ENCODE data around the gene TM9SF2. TPM values are rescaled to one million over a fixed set of nuclear protein-coding genes. Genes with fewer than 3 reads are reported as not detected.
"Not testable (repeated sequence)": the region's sequence is repeated elsewhere in the genome, so short reads cannot be mapped to it uniquely, and the experiment has no call there.

Gene TM9SF2
- 10 to 100 TPM; 61.8 to 62.4 TPM for total RNA-seq

DNA sequence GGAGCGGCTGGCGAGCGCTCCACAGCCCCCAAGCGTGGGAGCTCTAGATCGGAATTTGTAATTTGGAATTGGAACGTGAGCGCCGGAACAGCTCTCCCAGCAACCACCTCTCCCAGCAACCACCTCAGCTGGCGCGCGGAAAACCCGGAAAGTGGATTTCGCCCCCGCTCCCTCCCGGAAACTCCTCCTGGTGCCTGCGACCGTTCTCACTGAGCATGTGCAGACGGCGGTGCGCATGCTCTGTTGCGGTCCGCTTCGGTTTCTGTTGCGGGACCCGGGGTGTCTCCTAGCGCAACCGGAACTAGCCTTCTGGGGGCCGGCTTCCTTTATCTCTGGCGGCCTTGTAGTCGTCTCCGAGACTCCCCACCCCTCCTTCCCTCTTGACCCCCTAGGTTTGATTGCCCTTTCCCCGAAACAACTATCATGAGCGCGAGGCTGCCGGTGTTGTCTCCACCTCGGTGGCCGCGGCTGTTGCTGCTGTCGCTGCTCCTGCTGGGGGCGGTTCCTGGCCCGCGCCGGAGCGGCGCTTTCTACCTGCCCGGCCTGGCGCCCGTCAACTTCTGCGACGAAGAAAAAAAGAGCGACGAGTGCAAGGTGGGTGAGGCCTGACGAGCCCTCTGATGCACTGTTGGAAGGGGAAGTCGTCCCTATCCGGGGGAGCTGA, at the start of gene TM9SF2:
Gene TM9SF2, plus strand, starts transcription at position 289 of the 664 bp plus-strand sequence. Its CDS starts 135 bp downstream, at position 424.
- Mint-ChIP-seq H3K4me3 (peak within 1 kb of the TSS; percentile 94), H3K27ac (peak within 1 kb of the TSS; percentile 93), H3K4me1 (peaks cover 67% of the 10 kb centered on the region), H3K9me3 (peaks cover 4% of the 10 kb centered on the region), H3K36me3 (peaks cover 19% of the 10 kb centered on the region), H3K27me3 (no peaks in the 10 kb centered on the region)
- peak; percentile 97 for DNase-seq

GRCh38 chr13:99454518-99455183, 46.6 kb upstream of the TM9SF2 start:
- Mint-ChIP-seq H3K4me3 (no peak overlapping the region), H3K4me1 (no peaks in the 10 kb centered on the region), H3K27me3 (no peaks in the 10 kb centered on the region), H3K27ac (no peak overlapping the region), H3K9me3 (peaks cover 9% of the 10 kb centered on the region), H3K36me3 (no peaks in the 10 kb centered on the region)
- DNase-seq = no peak

- H3K9me3 Mint-ChIP-seq = peaks cover 7% of the 10 kb centered on the region
- H3K4me1 Mint-ChIP-seq = peaks cover 9% of the 10 kb centered on the region
- H3K27me3 Mint-ChIP-seq = no peaks in the 10 kb centered on the region
- H3K36me3 Mint-ChIP-seq = no peaks in the 10 kb centered on the region
- H3K27ac Mint-ChIP-seq = no peak overlapping the region
- no peak for DNase-seq
- no peak overlapping the region for H3K4me3 Mint-ChIP-seq
Observed at GRCh38 chr13:99459099-99459850, 42.0 kb upstream of the TM9SF2 start.

DNA sequence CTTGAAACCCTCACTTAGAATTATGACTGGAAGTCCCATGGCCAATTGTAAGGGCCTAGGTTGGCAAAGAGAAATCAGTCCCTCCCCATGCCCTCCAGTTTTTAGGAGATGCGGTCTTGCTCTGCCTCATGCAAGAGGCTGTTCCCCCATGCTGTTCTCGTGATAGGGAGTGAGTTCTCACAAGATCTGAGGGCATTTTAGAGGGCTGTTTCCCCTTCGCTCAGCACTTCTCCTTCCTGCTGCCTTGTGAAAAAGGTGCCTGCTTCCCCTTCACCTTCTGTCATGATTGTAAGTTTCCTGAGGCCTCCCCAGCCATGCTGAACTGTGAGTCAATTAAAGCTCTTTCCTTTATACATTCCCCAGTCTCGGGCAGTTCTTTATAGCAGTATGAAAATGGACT, 40.5 kb upstream of the TM9SF2 start:
- H3K27ac Mint-ChIP-seq, H3K36me3 Mint-ChIP-seq, H3K9me3 Mint-ChIP-seq, H3K27me3 Mint-ChIP-seq, H3K4me3 Mint-ChIP-seq, DNase-seq: not testable (repeated sequence)
- H3K4me1 Mint-ChIP-seq = peaks cover 21% of the 10 kb centered on the region

DNA sequence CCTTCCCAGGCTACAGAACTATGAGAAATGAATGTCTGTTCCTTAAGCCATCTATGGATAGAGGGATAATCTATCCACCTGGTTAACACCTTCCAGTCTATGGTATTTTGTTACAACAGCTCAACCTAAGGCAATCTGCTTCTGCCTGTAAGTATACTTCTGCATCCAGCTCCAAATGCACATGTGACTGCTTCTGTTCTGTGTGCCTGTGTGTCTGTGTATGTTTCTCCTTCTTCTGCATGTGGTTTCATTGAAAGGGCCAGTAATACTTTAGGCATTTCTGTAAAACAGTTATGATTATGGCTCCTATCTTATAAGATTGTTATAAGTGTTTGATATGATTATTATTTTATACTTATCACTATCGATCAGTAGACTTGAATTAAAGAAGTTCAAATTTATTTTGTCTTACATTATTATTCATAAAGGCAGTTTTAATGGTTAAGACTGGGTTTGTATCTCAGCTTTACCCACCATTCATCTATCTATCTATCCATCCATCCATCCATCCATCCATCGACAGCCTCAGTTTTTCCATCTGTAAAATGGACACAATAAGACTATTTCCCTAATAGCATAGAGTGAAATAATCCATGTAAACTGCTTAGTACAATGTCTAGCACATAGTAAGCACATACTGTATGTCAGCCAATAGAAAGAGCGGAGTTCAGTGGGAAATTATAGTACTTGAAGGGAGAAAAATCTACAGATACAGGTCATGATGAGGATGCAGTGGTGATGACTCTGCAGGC, 37.5 kb upstream of the TM9SF2 start:
- no peak for DNase-seq
- peaks cover 21% of the 10 kb centered on the region for H3K4me1 Mint-ChIP-seq
- H3K9me3 Mint-ChIP-seq = no peaks in the 10 kb centered on the region
- H3K27ac Mint-ChIP-seq = peak overlapping the region; percentile 86
- H3K36me3 Mint-ChIP-seq = peaks cover 2% of the 10 kb centered on the region
- no peaks in the 10 kb centered on the region for H3K27me3 Mint-ChIP-seq
- no peak overlapping the region for H3K4me3 Mint-ChIP-seq

- H3K4me3 Mint-ChIP-seq = peak overlapping the region; percentile 18
- no peaks in the 10 kb centered on the region for H3K27me3 Mint-ChIP-seq
- no peaks in the 10 kb centered on the region for H3K9me3 Mint-ChIP-seq
- peak overlapping the region; percentile 86 for H3K27ac Mint-ChIP-seq
- peaks cover 21% of the 10 kb centered on the region for H3K4me1 Mint-ChIP-seq
- H3K36me3 Mint-ChIP-seq = peaks cover 2% of the 10 kb centered on the region
- no peak for DNase-seq
Observed at GRCh38 chr13:99464441-99464949, 36.8 kb upstream of the TM9SF2 start.

- H3K4me1 Mint-ChIP-seq = peaks cover 21% of the 10 kb centered on the region
- no peaks in the 10 kb centered on the region for H3K9me3 Mint-ChIP-seq
- peak overlapping the region; percentile 86 for H3K27ac Mint-ChIP-seq
- no peak overlapping the region for H3K4me3 Mint-ChIP-seq
- no peaks in the 10 kb centered on the region for H3K27me3 Mint-ChIP-seq
- DNase-seq = no peak
- peaks cover 2% of the 10 kb centered on the region for H3K36me3 Mint-ChIP-seq
Observed at GRCh38 chr13:99465454-99465853, 35.8 kb upstream of the TM9SF2 start.

GRCh38 chr13:99467764-99468163, 33.5 kb upstream of the TM9SF2 start:
- Mint-ChIP-seq H3K36me3 (peaks cover 2% of the 10 kb centered on the region), H3K27me3 (no peaks in the 10 kb centered on the region), H3K9me3 (no peaks in the 10 kb centered on the region), H3K4me1 (peaks cover 17% of the 10 kb centered on the region), H3K27ac (no peak overlapping the region), H3K4me3 (no peak overlapping the region)
- DNase-seq = no peak

GRCh38 chr13:99469041-99469440, 32.2 kb upstream of the TM9SF2 start:
- no peak for DNase-seq
- Mint-ChIP-seq H3K9me3 (no peaks in the 10 kb centered on the region), H3K27me3 (no peaks in the 10 kb centered on the region), H3K36me3 (peaks cover 2% of the 10 kb centered on the region), H3K4me3 (no peak overlapping the region), H3K4me1 (peaks cover 15% of the 10 kb centered on the region), H3K27ac (no peak overlapping the region)

- Mint-ChIP-seq H3K36me3 (peaks cover 2% of the 10 kb centered on the region), H3K4me1 (peaks cover 5% of the 10 kb centered on the region), H3K27me3 (no peaks in the 10 kb centered on the region), H3K4me3 (no peak overlapping the region), H3K27ac (no peak overlapping the region), H3K9me3 (no peaks in the 10 kb centered on the region)
- DNase-seq = no peak
Observed at GRCh38 chr13:99470027-99470426, 31.2 kb upstream of the TM9SF2 start.

- Mint-ChIP-seq H3K36me3 (no peaks in the 10 kb centered on the region), H3K27ac (no peak overlapping the region), H3K4me3 (no peak overlapping the region), H3K4me1 (peaks cover 1% of the 10 kb centered on the region), H3K9me3 (no peaks in the 10 kb centered on the region), H3K27me3 (no peaks in the 10 kb centered on the region)
- no peak for DNase-seq
Observed at GRCh38 chr13:99471221-99472121, 29.8 kb upstream of the TM9SF2 start.

DNA sequence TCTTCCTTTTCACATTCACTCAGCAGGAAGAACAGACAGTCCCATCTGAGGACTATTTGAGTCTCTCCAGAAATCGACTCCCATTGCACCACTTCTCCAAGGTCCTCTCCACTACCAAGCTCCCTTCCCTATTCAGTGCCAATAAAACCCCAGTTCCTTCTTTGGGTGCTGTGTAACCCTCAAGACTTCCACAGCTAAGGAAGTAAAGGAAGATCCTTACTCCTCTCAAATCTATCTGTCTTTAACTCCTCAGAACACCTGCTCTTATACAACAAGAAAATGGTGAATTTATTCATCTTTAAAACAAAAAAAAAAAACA, 29.2 kb upstream of the TM9SF2 start:
- Mint-ChIP-seq H3K9me3 (no peaks in the 10 kb centered on the region), H3K27ac (no peak overlapping the region), H3K4me1 (peaks cover 3% of the 10 kb centered on the region), H3K27me3 (no peaks in the 10 kb centered on the region), H3K4me3 (no peak overlapping the region), H3K36me3 (no peaks in the 10 kb centered on the region)
- DNase-seq = no peak

DNA sequence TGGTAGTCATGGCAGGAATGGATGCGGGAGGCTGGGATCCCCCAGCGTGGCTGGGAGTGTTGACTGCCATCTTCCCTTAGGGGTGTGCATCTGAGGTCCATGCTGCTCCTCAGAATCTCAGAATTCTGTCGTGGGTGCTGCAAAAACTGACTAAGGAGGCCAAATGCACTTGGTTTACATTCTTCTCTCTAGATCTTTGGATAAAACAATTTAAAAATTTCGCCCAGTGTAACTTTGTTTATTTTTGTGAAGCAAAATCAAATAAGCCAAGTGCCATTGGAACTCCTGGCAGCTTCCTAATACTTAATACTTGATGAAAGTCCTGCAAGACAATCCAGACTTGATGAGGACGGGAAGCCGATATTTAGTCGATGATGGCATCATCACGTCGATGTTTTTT, 27.8 kb upstream of the TM9SF2 start:
- Mint-ChIP-seq H3K36me3 (no peaks in the 10 kb centered on the region), H3K27me3 (no peaks in the 10 kb centered on the region), H3K4me1 (peaks cover 3% of the 10 kb centered on the region), H3K9me3 (no peaks in the 10 kb centered on the region), H3K4me3 (no peak overlapping the region), H3K27ac (no peak overlapping the region)
- DNase-seq = no peak

DNA sequence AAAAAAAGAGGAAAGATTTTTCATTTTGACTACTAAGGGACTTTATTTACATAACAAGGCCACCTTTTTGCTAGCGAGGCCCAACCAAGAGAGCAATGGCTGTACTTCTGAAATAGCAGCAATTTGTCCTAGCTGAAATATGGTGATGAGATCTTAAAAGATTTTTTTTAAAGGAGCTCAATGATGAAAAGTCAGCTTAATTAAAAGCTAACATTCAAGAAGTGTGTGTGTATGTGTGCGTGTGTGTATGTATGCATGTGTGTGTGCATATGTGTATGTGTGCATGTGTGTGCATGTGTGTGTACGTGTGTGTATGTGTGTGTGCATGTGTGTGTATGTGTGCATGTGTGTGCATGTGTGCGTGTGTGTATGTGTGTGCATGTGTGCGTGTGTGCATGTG, 24.6 kb upstream of the TM9SF2 start:
- DNase-seq = no peak
- Mint-ChIP-seq H3K9me3 (no peaks in the 10 kb centered on the region), H3K27ac (no peak overlapping the region), H3K27me3 (no peaks in the 10 kb centered on the region), H3K36me3 (no peaks in the 10 kb centered on the region), H3K4me1 (peaks cover 3% of the 10 kb centered on the region), H3K4me3 (no peak overlapping the region)

Data from activated naive CD8-positive, alpha-beta T cell treated with anti-CD3 and anti-CD28 coated beads for 36 hours (primary cell).